AG04450 (cell line): Measurements from ENCODE around the gene ADCY4. TPM values are rescaled to one million over a fixed set of nuclear protein-coding genes. Genes with fewer than 3 reads are reported as not detected.
"Not testable (repeated sequence)": the region's sequence is repeated elsewhere in the genome, so short reads cannot be mapped to it uniquely, and the experiment has no call there.

ENCODE experiments used
- CTCF ChIA-PET: fragments of 300-600, 350-600 bp; formaldehyde crosslinking; extraction: SDS; loops from one replicate; lab custom pipeline; 2022; ENCODE audit warnings: antibody characterized with exemption, inconsistent platforms; lab: Charles Lee
- POLR2A ChIA-PET: fragments of 350-600 bp; formaldehyde crosslinking; extraction: SDS; loops from one replicate; lab custom pipeline; 2021; ENCODE audit warnings: antibody characterized with exemption, inconsistent platforms; lab: Yijun Ruan, JAX
- DNase-seq: peaks from one replicate; pipeline ENCODE4 v3.0.0-alpha.2; 2011; ENCODE audit warnings: low read depth, low spot score
- H3K27ac ChIP-seq: one replicate; pipeline ENCODE4 v1.5.1; 2012; ENCODE audit warnings: low read depth, low read length, control low read depth
- H3K27me3 ChIP-seq: one replicate; pipeline ENCODE4 v1.6.0; 2012; ENCODE audit warnings: low read length; ENCODE audit not compliant: control insufficient read depth, insufficient read depth
- H3K4me3 ChIP-seq: 2 replicates; pipeline ENCODE4 v1.5.1; 2011; ENCODE audit warnings: mild to moderate bottlenecking, low read depth, low read length, control low read depth
- H3K9me3 ChIP-seq: 2 replicates; pipeline ENCODE4 v1.5.1; 2012; ENCODE audit warnings: low read length; ENCODE audit not compliant: control insufficient read depth, insufficient read depth
- polyA plus RNA-seq: library from polyadenylated mRNA; depleted of rRNA; stranded (reverse); fragments of >200 nt; gene quantifications from 2 replicates; pipeline ENCODE4 v1.2.3, GENCODE V29; 2011
- TF ChIP-seq, protein P1 (sequence below): IDR thresholded peaks from 2 replicates; pipeline ENCODE4 v1.5.1; 2011; ENCODE audit warnings: low read depth, low read length, control low read depth, inconsistent platforms

The ADCY4 gene
- polyA plus RNA-seq, 1 experiment, result 0.04 TPM

DNA sequence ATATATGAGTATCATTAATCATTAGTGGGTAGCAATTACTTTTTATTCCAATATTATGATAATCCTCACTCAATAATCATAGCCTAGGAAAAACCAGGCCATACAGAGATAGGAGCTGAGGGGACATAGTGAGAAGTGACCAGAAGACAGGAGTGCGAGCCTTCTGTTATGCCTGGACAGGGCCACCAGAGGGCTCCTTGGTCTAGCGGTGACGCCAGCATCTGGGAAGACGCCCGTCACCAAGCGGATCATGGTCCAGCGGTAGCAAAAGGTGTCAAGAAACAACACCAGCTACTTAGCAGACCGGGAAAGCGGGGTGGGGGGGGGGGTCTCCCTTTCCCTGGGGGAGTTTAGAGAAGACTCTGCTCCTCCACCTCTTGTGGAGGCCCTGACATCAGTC lies 7.0 kb downstream of the ADCY4 start:
- peaks cover 31% of the 10 kb centered on the region for H3K27me3 ChIP-seq
- DNase-seq, POLR2A ChIA-PET, H3K27ac ChIP-seq, H3K9me3 ChIP-seq, H3K4me3 ChIP-seq: not testable (repeated sequence)
- TF ChIP-seq, protein P1, sequence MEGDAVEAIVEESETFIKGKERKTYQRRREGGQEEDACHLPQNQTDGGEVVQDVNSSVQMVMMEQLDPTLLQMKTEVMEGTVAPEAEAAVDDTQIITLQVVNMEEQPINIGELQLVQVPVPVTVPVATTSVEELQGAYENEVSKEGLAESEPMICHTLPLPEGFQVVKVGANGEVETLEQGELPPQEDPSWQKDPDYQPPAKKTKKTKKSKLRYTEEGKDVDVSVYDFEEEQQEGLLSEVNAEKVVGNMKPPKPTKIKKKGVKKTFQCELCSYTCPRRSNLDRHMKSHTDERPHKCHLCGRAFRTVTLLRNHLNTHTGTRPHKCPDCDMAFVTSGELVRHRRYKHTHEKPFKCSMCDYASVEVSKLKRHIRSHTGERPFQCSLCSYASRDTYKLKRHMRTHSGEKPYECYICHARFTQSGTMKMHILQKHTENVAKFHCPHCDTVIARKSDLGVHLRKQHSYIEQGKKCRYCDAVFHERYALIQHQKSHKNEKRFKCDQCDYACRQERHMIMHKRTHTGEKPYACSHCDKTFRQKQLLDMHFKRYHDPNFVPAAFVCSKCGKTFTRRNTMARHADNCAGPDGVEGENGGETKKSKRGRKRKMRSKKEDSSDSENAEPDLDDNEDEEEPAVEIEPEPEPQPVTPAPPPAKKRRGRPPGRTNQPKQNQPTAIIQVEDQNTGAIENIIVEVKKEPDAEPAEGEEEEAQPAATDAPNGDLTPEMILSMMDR, result peak; percentile 36
- CTCF ChIA-PET, result interaction anchor here (1.2 to 21.9 kb wide), 4 partner anchors 19 to 114 kb away, joined by 5 to 712 read pairs (median 18); partner anchors contain the start of genes CBLN3, CIDEB and KHNYN

DNA sequence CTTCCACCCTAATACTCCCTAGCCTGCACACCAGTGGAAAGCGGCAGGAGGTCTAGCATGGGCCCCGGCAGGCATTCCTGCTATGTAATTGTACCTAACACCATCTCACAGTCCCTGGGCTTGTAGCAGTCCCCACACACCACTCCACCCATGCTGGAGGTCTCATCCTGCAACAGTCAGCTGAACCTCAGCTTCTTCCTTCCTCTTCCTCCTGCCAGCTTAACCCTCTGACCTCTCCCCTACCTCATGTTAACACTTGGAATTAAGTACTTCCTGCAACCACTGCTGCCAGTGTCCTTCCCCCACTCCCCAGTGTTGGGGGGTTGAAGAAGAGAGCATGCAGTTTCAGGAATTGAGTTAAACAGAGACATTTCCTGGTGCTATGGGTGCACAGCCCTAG lies 7.6 kb downstream of the ADCY4 start:
- Histone ChIP-seq H3K27ac (no peak overlapping the region), H3K4me3 (no peak overlapping the region), H3K9me3 (no peaks in the 10 kb centered on the region; the same call in 1 of the 2 replicates), H3K27me3 (peaks cover 28% of the 10 kb centered on the region)
- TF ChIP-seq, protein P1, result no peak
- POLR2A ChIA-PET, result interaction anchor here (0.9 kb wide), 1 partner anchor 39 kb away, joined by 6 read pairs; no protein-coding TSS in a partner anchor
- CTCF ChIA-PET, result interaction anchor here (1.2 to 21.9 kb wide), 4 partner anchors 20 to 106 kb away, joined by 3 to 712 read pairs (median 18); partner anchors contain the start of genes CBLN3, CIDEB and KHNYN
- DNase-seq, result no peak

- Histone ChIP-seq H3K9me3 (no peaks in the 10 kb centered on the region; the same call in 1 of the 2 replicates), H3K4me3 (no peak overlapping the region), H3K27me3 (peaks cover 29% of the 10 kb centered on the region), H3K27ac (no peak overlapping the region)
- TF ChIP-seq, protein P1, result no peak
- CTCF ChIA-PET, result interaction anchor here (0.8 to 21.9 kb wide), 3 partner anchors 18 to 107 kb away, joined by 6 to 712 read pairs (median 29); partner anchors contain the start of genes CBLN3, CIDEB and KHNYN
- DNase-seq, result no peak
- POLR2A ChIA-PET, result no interaction called here
Measured at GRCh38 chr14:24325963-24326362, 8.9 kb downstream of the ADCY4 start.

- ChIA-PET POLR2A (interaction anchor here (1.1 kb wide), 1 partner anchor 113 kb away, joined by 4 read pairs; no protein-coding TSS in a partner anchor), CTCF (interaction anchor here (1.6 to 21.9 kb wide), 3 partner anchors 8 to 108 kb away, joined by 19 to 712 read pairs (median 38); partner anchors contain the start of genes CBLN3, CIDEB, KHNYN and LTB4R2)
- Histone ChIP-seq H3K9me3 (no peaks in the 10 kb centered on the region; the same call in 1 of the 2 replicates), H3K27ac (no peak overlapping the region), H3K27me3 (peaks cover 29% of the 10 kb centered on the region), H3K4me3 (no peak overlapping the region)
- no peak for DNase-seq
- TF ChIP-seq, protein P1, result no peak
Measured at GRCh38 chr14:24325041-24325530, 9.8 kb downstream of the ADCY4 start.

DNA sequence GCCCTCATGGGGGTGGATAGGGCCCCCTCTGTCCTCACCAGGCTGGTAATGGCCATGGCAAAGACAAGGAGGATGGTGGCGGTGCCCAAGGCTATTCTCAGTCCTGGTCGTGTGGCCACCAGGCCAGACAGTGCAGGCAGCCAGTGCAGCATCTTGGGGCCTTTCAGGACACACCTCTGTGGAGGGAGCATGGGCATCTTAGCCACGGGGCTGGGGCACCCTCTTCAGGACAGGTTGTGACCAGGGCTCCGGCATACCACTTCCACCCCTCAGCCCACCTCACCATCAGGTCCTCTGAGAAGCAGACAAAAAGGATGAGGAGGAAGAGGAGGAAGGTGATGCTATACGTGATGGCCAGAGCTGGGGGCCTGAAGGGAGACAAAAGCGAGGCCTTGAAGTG lies 10.8 kb downstream of the ADCY4 start:
- no peak overlapping the region for H3K4me3 ChIP-seq
- H3K27ac ChIP-seq, result no peak overlapping the region
- H3K9me3 ChIP-seq, result no peaks in the 10 kb centered on the region
- TF ChIP-seq, protein P1, result no peak
- POLR2A ChIA-PET, result interaction anchor here (1.1 kb wide), 1 partner anchor 114 kb away, joined by 4 read pairs; no protein-coding TSS in a partner anchor
- peaks cover 34% of the 10 kb centered on the region for H3K27me3 ChIP-seq
- DNase-seq, result no peak
- CTCF ChIA-PET, result interaction anchor here (1.6 to 21.9 kb wide), 3 partner anchors 9 to 109 kb away, joined by 19 to 712 read pairs (median 38); partner anchors contain the start of genes CBLN3, CIDEB, KHNYN and LTB4R2
